GM12878 (cell line): ENCODE results near the gene PKN2. TPM values are rescaled to one million over a fixed set of nuclear protein-coding genes. Genes with fewer than 3 reads are reported as not detected.

Experiments
- ATAC-seq: fragments of 200-7000 bp; cut with Tn5 transposase; 3 replicates; pipeline ENCODE4 v1.9.1; 2020; ENCODE audit warnings: mild to moderate bottlenecking, moderate library complexity
- BruUV-seq: library from RNA; stranded (reverse); fragments of 400-500 nt; replicated peaks from 2 replicates; lab custom pipeline; 2021; lab: Mats Ljungman, UMichigan
- CTCF ChIA-PET: fragments of 300-600 bp; sonication (Branson Sonifier 250); formaldehyde crosslinking; extraction: SDS; loops from one replicate; lab custom pipeline; 2021; ENCODE audit warnings: inconsistent platforms; lab: Yijun Ruan, JAX
- POLR2A ChIA-PET: fragments of 350-600 bp; formaldehyde crosslinking; extraction: SDS; loops from one replicate; lab custom pipeline; 2021; ENCODE audit warnings: inconsistent platforms; lab: Charles Lee
- RAD21 ChIA-PET: fragments of 300-600 bp; sonication (Branson Sonifier 250); formaldehyde crosslinking; loops from one replicate; lab custom pipeline; 2023; ENCODE audit warnings: antibody characterized with exemption; ENCODE audit not compliant: unreplicated experiment; lab: Charles Lee
- SMC1A ChIA-PET: fragments of 300-600 bp; sonication (Branson Sonifier 250); formaldehyde crosslinking; loops from one replicate; lab custom pipeline; 2023; ENCODE audit not compliant: unreplicated experiment, uncharacterized antibody; lab: Charles Lee
- DNase-seq: peaks from one replicate; pipeline ENCODE4 v3.0.0-alpha.2; 2011; ENCODE audit warnings: low read depth, low spot score
- FAIRE-seq: peaks from 3 replicates; lab custom pipeline; 2011; peaks lifted over from hg19 to GRCh38; lab: Jason Lieb, UNC
- H2AFZ ChIP-seq: 2 replicates; pipeline ENCODE4 v1.6.0; 2011; ENCODE audit warnings: low read depth, low read length, control low read depth; ENCODE audit not compliant: control insufficient read depth
- H3K27ac ChIP-seq: 2 replicates; pipeline ENCODE4 v1.5.1; 2011; ENCODE audit warnings: control low read depth; ENCODE audit not compliant: control insufficient read depth, insufficient read depth
- H3K27me3 ChIP-seq, 2 experiments: replicated peaks in 1 of 2; 2 replicates each; pipeline versions ENCODE4 v1.6.0 to v1.6.1; 2011; ENCODE audit warnings: low read length in 1 of 2; ENCODE audit not compliant: control insufficient read depth in 2 of 2, insufficient read depth in 2 of 2
- H3K36me3 ChIP-seq, 2 experiments: 2 replicates each; pipeline ENCODE4 v1.5.1; 2011; ENCODE audit warnings: low read length in 1 of 2; ENCODE audit not compliant: control insufficient read depth in 2 of 2, insufficient read depth in 2 of 2
- H3K4me1 ChIP-seq: 2 replicates; pipeline ENCODE4 v1.6.1; 2011; ENCODE audit warnings: mild to moderate bottlenecking, low read length, moderate library complexity, mixed read lengths; ENCODE audit not compliant: control insufficient read depth, insufficient read depth
- H3K4me2 ChIP-seq: 2 replicates; pipeline ENCODE4 v1.6.0; 2011; ENCODE audit warnings: control low read depth; ENCODE audit not compliant: control insufficient read depth, insufficient read depth
- H3K4me3 ChIP-seq: fragments of 200-600 bp; sonication (generic); 2 replicates; pipeline ENCODE4 v1.5.1; 2016
- H3K79me2 ChIP-seq: 2 replicates; pipeline ENCODE4 v1.6.0; 2011; ENCODE audit warnings: low read length; ENCODE audit not compliant: control insufficient read depth, insufficient read depth
- H3K9ac ChIP-seq: 2 replicates; pipeline ENCODE4 v1.8.0; 2011; ENCODE audit warnings: low read length, control low read depth, mixed read lengths; ENCODE audit not compliant: control insufficient read depth, insufficient read depth
- H3K9me3 ChIP-seq: replicated peaks from 3 replicates; pipeline ENCODE4 v1.5.1; 2011; ENCODE audit warnings: mild to moderate bottlenecking, low read length; ENCODE audit not compliant: control insufficient read depth, insufficient read depth
- H4K20me1 ChIP-seq: 2 replicates; pipeline ENCODE4 v1.6.0; 2011; ENCODE audit not compliant: control insufficient read depth, insufficient read depth
- CEBPZ ChIP-seq: fragments of 150-350 bp; IDR thresholded peaks from 2 replicates; pipeline ENCODE4 v1.6.1; 2016; ENCODE audit warnings: low read depth, low read length
- KDM1A ChIP-seq: fragments of 200-600 bp; sonication (generic); IDR thresholded peaks from 2 replicates; pipeline ENCODE4 v1.6.1; 2016; ENCODE audit warnings: borderline replicate concordance
- NBN ChIP-seq: fragments of 450-650 bp; IDR thresholded peaks from 2 replicates; pipeline ENCODE4 v1.6.1; 2016
- NKRF ChIP-seq: fragments of 450-650 bp; conservative IDR thresholded peaks from 2 replicates; pipeline ENCODE4 v1.6.1; 2017; ENCODE audit warnings: mild to moderate bottlenecking, moderate library complexity
- SMARCA5 ChIP-seq: fragments of 450-650 bp; IDR thresholded peaks from 2 replicates; pipeline ENCODE4 v1.6.1; 2017; ENCODE audit warnings: mild to moderate bottlenecking
- SMC3 ChIP-seq: IDR thresholded peaks from 2 replicates; pipeline ENCODE4 v1.6.1; 2011; ENCODE audit warnings: low read length, improper control_type of control experiment, borderline replicate concordance
- YY1 ChIP-seq: IDR thresholded peaks from 2 replicates; pipeline ENCODE4 v1.6.1; 2011; ENCODE audit warnings: low read depth, mild to moderate bottlenecking, low read length
- WGBS: methylation state at CpG from one replicate; pipeline ENCODE4 v1.1.6; 2016; ENCODE audit warnings: low lambda C conversion rate; ENCODE audit not compliant: insufficient replicate concordance, insufficient coverage; ENCODE audit errors: missing lambda C conversion rate; 5-methylcytosine and 5-hydroxymethylcytosine counted together
- in situ Hi-C: fragments of 300-500 bp; cut with MboI; formaldehyde crosslinking; loops from 9 replicates; pipeline ENCODE4 v1.14.3; 2018; ENCODE audit warnings: mixed read lengths
- intact Hi-C: fragments of 100-400 bp; cut with micrococcal nuclease; formaldehyde crosslinking; loops from one replicate; pipeline ENCODE4 v1.14.2; 2022; ENCODE audit not compliant: unreplicated experiment
- polyA plus RNA-seq, 11 experiments: library from polyadenylated mRNA; depleted of rRNA in 4 of 11; unstranded in 6 of 11; stranded (reverse) in 5 of 11; fragments of >200 nt; fragmentation: Nextera tagmentation in 4 of 11; fragmentation: Illumina TruSeq in 1 of 11; extraction: Ambion mirVana in 4 of 11; extraction: Trizol in 1 of 11; gene quantifications; 1 replicate in 1 of 11; 2 replicates in 10 of 11; pipeline versions ENCODE4 v1.2.1 to v1.2.3, GENCODE V29; 2011 to 2016; ENCODE audit warnings: inconsistent platforms in 2 of 11, missing spikeins in 2 of 11, low read depth in 1 of 11
- total RNA-seq, 4 experiments: library from RNA; depleted of rRNA in 3 of 4; stranded (reverse); fragments of >200 nt in 3 of 4; fragmentation: Illumina TruSeq in 1 of 4; extraction: Trizol in 1 of 4; gene quantifications; 2 replicates each; pipeline versions ENCODE4 v1.2.1 to v1.2.3, GENCODE V29; 2013 to 2021
- TF ChIP-seq, protein P1 (sequence below): IDR thresholded peaks from 2 replicates; pipeline ENCODE4 v1.6.1; 2011; ENCODE audit warnings: borderline replicate concordance, low read depth, mild to moderate bottlenecking, moderate library complexity, mixed read lengths, low read length; ENCODE audit not compliant: insufficient read depth; ENCODE audit errors: extremely low read length

PKN2 gene
- total and polyA plus RNA-seq, 10 of the 15 experiments (the other 5 are each of a cell fraction or from before 2014, with no cell fraction given) = 2.6 to 18.3 (median 12.9) TPM

- TF ChIP-seq YY1 = no peak; the same call in 1 of the 2 replicates
- no peak for TF ChIP-seq KDM1A
- TF ChIP-seq, protein P1, sequence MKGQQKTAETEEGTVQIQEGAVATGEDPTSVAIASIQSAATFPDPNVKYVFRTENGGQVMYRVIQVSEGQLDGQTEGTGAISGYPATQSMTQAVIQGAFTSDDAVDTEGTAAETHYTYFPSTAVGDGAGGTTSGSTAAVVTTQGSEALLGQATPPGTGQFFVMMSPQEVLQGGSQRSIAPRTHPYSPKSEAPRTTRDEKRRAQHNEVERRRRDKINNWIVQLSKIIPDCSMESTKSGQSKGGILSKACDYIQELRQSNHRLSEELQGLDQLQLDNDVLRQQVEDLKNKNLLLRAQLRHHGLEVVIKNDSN = no peak
- TF ChIP-seq SMC3 = no peak
- no peak for TF ChIP-seq SMARCA5
Observed at GRCh38 chr1:88684482-88685258, 597 bp downstream of the PKN2 start (continued).

GRCh38 chr1:88685259-88685620 lies 1.2 kb downstream of the PKN2 start:
- H2AFZ ChIP-seq = peak overlapping the region; percentile 74; the same call in 1 of the 2 replicates
- CTCF ChIA-PET = interaction anchor here (1.1 to 9.0 kb wide), 10 partner anchors 11 to 203 kb away, joined by 3 to 123 read pairs (median 8); no protein-coding TSS in a partner anchor
- H3K4me3 ChIP-seq = peak overlapping the region; percentile 95
- H3K36me3 ChIP-seq = no peaks in the 10 kb centered on the region
- RAD21 ChIA-PET = interaction anchor here (0.7 to 6.0 kb wide), 10 partner anchors 9 to 193 kb away, joined by 3 to 66 read pairs (median 6); no protein-coding TSS in a partner anchor
- no peak for DNase-seq
- H3K4me2 ChIP-seq = peak overlapping the region; percentile 52
- intact Hi-C loops = no loop called here
- SMC1A ChIA-PET = interaction anchor here (0.7 to 9.1 kb wide), 22 partner anchors 9 to 942 kb away, joined by 3 to 72 read pairs (median 4); no protein-coding TSS in a partner anchor
- TF ChIP-seq NKRF (0 out of 2 replicates have a peak, but pooled peaks have one; percentile 16), NBN (peak; percentile 46; the same call in 1 of the 2 replicates), CEBPZ (no peak)
- TF ChIP-seq, all 136 proteins: peak for 2
- Histone ChIP-seq H3K79me2 (peaks cover 63% of the 10 kb centered on the region), H3K4me1 (no peaks in the 10 kb centered on the region), H4K20me1 (no peaks in the 10 kb centered on the region), H3K27ac (peak overlapping the region; percentile 86), H3K27me3 (no peaks in the 10 kb centered on the region), H3K9me3 (no peaks in the 10 kb centered on the region; the same call in 1 of the 3 replicates), H3K9ac (peak overlapping the region; percentile 85)
- TSS peak; percentile 57 for BruUV-seq
- ATAC-seq (peak; percentile 6), FAIRE-seq (peak; percentile 35)
- in situ Hi-C loops = loop anchor here (25.0 kb wide), 1 partner anchor 1773 kb away; the partner anchor contains the start of genes HS2ST1 and SELENOF
- 0% methylated on average over 6 of the region's 7 CpGs for WGBS
- POLR2A ChIA-PET = interaction anchor here (0.6 to 3.3 kb wide), 12 partner anchors 9 to 578 kb away, joined by 3 to 17 read pairs (median 4); partner anchors contain the start of gene GTF2B
